HL-60/S4 treated with phorbol 12-myristate 13-acetate at 8.2 ng/mL for 4 days and 3 days (cell line): ENCODE measurements around the gene MACROD2.

Experiments
- in situ Hi-C: fragments of 300-500 bp; cut with MboI; formaldehyde crosslinking; loops from 2 replicates; pipeline ENCODE4 v1.15.0; 2022; ENCODE audit warnings: low sequenced_read_pairs

The MACROD2 gene

GRCh38 chr20:14882157-14882556, 886.8 kb downstream of the MACROD2 start:
- in situ Hi-C loops, result no loop called here

- in situ Hi-C loops, result no loop called here
These were observed 887.5 kb downstream of the MACROD2 start for GRCh38 chr20:14882846-14883245.

GRCh38 chr20:14883324-14883723, 888.0 kb downstream of the MACROD2 start:
- in situ Hi-C loops, result no loop called here

- in situ Hi-C loops, result no loop called here
These were observed 890.3 kb downstream of the MACROD2 start for GRCh38 chr20:14885661-14886060.

DNA sequence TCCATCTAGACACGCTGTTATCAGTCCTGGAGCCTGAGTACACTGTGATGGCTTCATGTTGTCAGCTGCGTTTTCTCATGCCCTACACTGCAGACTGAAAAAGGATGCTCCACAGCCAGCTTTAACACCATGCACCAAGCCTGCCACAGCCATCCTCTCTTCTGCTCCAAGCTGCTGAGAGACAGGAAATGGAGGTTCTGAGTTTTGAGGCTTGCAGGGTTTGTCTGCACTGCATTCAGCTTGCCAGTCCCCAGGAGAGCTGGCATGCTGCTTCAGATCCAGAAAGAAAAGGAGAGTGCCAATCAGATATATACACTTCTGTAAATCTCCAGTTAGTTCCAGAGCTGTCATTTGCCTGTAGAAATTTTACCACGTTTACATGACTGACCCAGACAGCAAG, 892.8 kb downstream of the MACROD2 start:
- in situ Hi-C loops, result no loop called here

- in situ Hi-C loops, result no loop called here
These were observed 894.4 kb downstream of the MACROD2 start for GRCh38 chr20:14889496-14890255.

- in situ Hi-C loops, result no loop called here
These were observed 895.4 kb downstream of the MACROD2 start for GRCh38 chr20:14890713-14891112.

DNA sequence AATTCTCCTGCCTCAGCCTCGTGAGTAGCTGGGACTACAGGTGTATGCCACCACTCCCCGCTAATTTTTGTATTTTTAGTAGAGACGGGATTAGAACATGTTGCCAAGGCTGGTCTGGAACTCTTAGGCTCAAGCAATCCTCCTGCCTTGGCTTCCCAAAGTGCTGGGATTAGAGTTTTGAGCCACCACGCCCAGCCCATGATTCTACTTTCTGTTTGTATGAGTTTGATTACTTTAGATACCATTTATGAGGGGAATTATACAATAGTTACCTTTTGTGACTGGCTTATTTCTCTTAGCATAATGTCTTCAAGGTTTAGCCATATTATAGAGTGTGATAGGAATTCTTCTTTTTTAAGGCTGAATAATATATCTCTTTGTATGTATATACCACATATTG, 897.5 kb downstream of the MACROD2 start:
- in situ Hi-C loops, result no loop called here

- in situ Hi-C loops, result no loop called here
These were observed 901.3 kb downstream of the MACROD2 start for GRCh38 chr20:14896569-14896968.

DNA sequence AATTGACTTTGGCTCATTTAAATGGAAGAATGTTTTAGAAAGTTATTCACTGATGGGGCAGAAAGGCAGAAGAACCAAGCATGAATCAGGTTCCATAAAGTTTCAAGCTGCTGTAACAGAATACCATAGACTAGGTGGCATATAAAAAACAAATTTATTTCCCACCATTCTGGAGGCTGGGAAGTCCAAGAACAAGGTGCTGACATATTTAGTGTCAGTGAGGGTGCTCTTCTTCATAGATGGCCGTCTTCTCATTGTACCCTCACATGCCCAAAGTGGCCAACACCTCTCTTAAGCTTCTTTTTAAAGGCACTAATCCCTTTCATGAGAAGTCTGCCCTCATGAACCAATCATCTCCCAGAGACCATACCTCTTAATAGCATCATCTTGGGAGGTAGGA, 902.3 kb downstream of the MACROD2 start:
- in situ Hi-C loops, result no loop called here

- in situ Hi-C loops, result no loop called here
These were observed 907.2 kb downstream of the MACROD2 start for GRCh38 chr20:14902432-14903089.

DNA sequence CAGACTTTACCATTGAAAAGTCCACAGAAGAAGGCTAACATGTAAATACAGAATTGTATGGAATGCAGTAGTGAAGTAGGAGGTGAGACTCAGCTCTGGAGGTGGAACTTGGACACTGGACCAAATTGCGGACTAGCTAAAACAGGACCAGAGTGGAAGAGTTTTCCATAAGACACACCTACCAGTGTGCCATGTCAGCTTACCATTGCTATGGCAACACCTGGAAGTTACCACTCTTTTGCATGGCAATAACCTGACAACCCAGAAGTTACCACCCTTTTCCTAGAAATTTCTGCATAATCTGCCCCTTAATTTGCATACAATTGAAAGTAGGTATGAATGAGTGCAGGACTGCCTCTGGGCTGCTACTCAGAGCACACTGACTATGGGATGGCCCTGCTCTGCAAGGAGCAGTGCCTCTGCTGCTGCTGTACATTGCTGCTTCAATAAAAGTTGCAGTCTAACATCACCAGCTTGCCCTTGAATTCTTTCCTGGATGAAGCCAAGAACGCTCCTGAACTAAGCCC, 911.7 kb downstream of the MACROD2 start:
- in situ Hi-C loops, result no loop called here

DNA sequence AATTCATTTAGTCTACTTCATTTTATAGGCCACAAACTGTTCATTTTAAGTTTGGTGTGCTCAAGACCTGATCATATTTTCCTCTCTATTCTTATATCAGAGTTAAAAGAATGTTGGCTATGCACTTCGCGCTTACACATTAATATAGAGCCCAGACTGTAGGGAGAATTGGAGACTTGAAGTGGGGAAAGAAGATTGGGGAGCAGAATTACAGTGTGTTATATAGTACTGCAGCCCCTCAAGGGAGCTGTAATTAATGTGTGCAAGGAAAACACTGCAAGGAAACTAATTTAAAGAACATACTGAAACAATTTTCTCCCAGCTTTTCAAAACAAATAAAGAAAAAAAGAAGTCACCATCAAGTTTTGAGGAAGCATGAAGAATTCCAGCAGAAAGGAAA, 914.8 kb downstream of the MACROD2 start:
- in situ Hi-C loops, result no loop called here

DNA sequence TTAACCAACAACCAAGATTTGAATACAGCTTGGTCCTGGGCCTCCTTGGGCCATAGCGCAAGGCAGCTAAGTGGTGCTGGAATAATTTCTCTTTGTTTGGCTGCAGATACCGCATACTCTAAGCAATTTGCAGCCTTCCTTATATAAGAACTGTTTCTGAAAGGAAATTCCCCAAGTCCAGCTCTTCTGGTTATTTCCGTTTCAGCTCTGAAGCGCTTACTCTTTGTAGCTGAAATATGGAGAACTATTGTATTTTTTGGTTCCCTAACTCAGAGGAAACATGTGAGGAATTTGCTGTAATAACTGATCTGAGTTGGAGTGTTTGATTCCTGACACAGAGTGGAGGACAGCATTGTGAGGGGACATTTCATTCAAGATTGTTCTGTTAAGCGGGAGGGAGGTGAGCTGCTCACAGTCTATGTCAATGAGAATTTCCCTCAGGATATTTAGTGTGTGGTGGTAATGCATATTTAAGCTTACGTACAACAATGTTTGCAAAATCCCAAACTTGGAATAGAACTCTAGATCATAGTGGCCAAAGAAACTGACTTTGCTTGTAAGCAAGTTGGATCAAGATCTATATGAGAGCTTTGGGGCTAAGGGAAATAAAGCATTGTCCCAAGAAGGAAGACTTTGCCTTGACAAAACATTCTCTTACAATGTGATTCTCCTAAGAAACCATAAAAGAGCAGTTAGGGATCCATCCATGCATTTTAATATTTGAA, 918.7 kb downstream of the MACROD2 start:
- in situ Hi-C loops, result no loop called here

- in situ Hi-C loops, result no loop called here
These were observed 919.3 kb downstream of the MACROD2 start for GRCh38 chr20:14914633-14915032.

- in situ Hi-C loops, result no loop called here
These were observed 920.0 kb downstream of the MACROD2 start for GRCh38 chr20:14915356-14915755.

- in situ Hi-C loops, result no loop called here
These were observed 921.1 kb downstream of the MACROD2 start for GRCh38 chr20:14916360-14916920.

DNA sequence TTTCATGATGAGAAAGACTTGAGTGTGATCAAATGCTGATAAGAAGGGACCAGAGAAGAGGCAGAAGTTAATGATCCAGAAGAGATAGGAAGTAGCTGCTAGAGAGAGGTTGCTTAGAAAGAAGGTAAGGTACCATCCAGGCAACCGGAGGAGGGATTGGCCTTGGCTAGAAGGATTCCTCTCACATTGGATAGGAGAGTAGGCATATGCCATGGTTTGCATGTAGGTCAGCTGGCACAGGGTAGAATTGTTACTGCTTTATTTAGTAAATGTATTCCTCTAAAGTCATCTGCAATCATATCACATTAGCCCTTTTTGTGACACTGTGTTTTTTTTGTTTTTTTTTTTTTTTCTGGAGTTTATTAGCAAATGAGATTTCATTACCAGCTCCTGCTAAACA, 923.0 kb downstream of the MACROD2 start:
- in situ Hi-C loops, result no loop called here

DNA sequence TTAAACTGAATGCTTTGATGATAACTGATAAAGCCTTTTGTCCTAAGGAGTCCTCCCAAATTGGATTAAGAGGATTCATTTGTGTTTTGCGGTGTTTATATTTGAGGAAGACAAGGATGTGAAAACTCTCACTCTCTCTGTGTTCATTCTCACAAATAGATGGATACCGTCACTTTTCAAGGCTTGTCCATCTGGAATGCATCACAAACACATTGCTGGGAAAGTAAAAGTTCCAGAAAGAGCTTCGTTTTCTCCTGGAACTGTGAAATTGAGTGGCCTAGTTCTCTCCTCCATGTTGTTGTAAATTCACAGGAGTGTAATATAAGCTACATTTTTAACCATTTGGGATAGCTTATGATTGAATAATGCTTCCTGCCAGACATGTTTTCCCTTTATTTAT, 923.7 kb downstream of the MACROD2 start:
- in situ Hi-C loops, result no loop called here

- in situ Hi-C loops, result no loop called here
These were observed 924.3 kb downstream of the MACROD2 start for GRCh38 chr20:14919501-14920081.

DNA sequence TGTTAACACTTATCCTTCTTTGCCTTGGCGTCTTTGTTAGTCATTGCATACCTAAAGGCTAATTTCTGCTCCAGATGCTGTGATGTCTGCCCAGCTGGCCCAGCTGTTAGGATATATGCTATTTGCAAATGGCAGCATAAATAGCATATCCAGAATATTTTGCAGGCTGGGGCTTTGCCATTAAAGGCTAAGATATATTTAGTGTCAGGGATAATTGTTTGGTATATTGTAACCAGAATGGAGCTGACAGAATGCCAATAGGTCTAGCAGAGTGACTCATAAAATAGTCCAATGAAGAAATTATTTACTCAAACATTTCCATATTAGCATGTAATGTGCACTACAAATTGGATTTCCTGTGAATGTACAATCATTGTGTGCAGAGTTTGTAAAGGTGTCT, 926.2 kb downstream of the MACROD2 start:
- in situ Hi-C loops, result no loop called here
